HepG2 (cell line): ENCODE data around the gene KREMEN1. TPM values are rescaled to one million over a fixed set of nuclear protein-coding genes. Genes with fewer than 3 reads are reported as not detected.

Experiments
- CCDC6 ChIP-seq: sonication (generic); formaldehyde crosslinking; IDR thresholded peaks from 2 replicates; pipeline ENCODE4 v1.8.1; 2022; ENCODE audit warnings: mild to moderate bottlenecking, missing genetic modification reagents, moderate library complexity
- CHCHD3 ChIP-seq: sonication (generic); formaldehyde crosslinking; IDR thresholded peaks from 2 replicates; pipeline ENCODE4 v1.8.0; 2022; ENCODE audit warnings: mild to moderate bottlenecking, missing genetic modification reagents, moderate library complexity
- FOXO1 ChIP-seq: sonication (generic); formaldehyde crosslinking; IDR thresholded peaks from 2 replicates; pipeline ENCODE4 v1.4.0; 2020; ENCODE audit warnings: missing genetic modification reagents
- JUNB ChIP-seq: sonication (generic); formaldehyde crosslinking; IDR thresholded peaks from 2 replicates; pipeline ENCODE4 v1.8.0; 2022; ENCODE audit warnings: missing genetic modification reagents, mild to moderate bottlenecking, borderline replicate concordance
- KAT2B ChIP-seq: fragments of 150-350 bp; IDR thresholded peaks from 2 replicates; pipeline ENCODE4 v1.6.1; 2014; ENCODE audit warnings: low read depth, low read length, borderline replicate concordance
- MAFF ChIP-seq: IDR thresholded peaks from 2 replicates; pipeline ENCODE4 v1.6.1; 2011; ENCODE audit warnings: low read depth, low read length, improper control_type of control experiment
- MZF1 ChIP-seq: sonication (generic); formaldehyde crosslinking; IDR thresholded peaks from 2 replicates; pipeline ENCODE4 v1.8.1; 2023; ENCODE audit warnings: mild to moderate bottlenecking, missing genetic modification reagents, borderline replicate concordance
- POLR2G ChIP-seq: fragments of 200-400 bp; formaldehyde crosslinking; IDR thresholded peaks from 2 replicates; pipeline ENCODE4 v1.6.1; 2018; ENCODE audit warnings: mild to moderate bottlenecking, low read depth, low read length, moderate library complexity
- PRPF4 ChIP-seq: fragments of 200-400 bp; formaldehyde crosslinking; IDR thresholded peaks from 2 replicates; pipeline ENCODE4 v1.6.1; 2016; ENCODE audit warnings: low read length, low read depth; ENCODE audit not compliant: poor library complexity, severe bottlenecking
- SNAI1 ChIP-seq: sonication (generic); formaldehyde crosslinking; IDR thresholded peaks from 2 replicates; pipeline ENCODE4 v1.5.0; 2020; ENCODE audit warnings: mild to moderate bottlenecking, missing genetic modification reagents, borderline replicate concordance
- SNRNP70 ChIP-seq: fragments of 200-400 bp; formaldehyde crosslinking; IDR thresholded peaks from 2 replicates; pipeline ENCODE4 v1.6.1; 2017; ENCODE audit warnings: mild to moderate bottlenecking, low read depth, low read length, moderate library complexity
- SP2 ChIP-seq: sonication (generic); formaldehyde crosslinking; IDR thresholded peaks from 2 replicates; pipeline ENCODE4 v1.5.1; 2020; ENCODE audit warnings: mild to moderate bottlenecking, missing genetic modification reagents
- TAF15 ChIP-seq: fragments of 200-400 bp; formaldehyde crosslinking; IDR thresholded peaks from one replicate; pipeline ENCODE4 v1.6.1; 2018; ENCODE audit warnings: mild to moderate bottlenecking, low read depth, low read length; ENCODE audit not compliant: poor library complexity, severe bottlenecking
- TBX3 ChIP-seq: fragments of 450-650 bp; IDR thresholded peaks from 2 replicates; pipeline ENCODE4 v1.6.1; 2017; ENCODE audit warnings: antibody characterized with exemption, mild to moderate bottlenecking, inconsistent platforms, borderline replicate concordance
- ZBTB38 ChIP-seq: sonication (generic); formaldehyde crosslinking; IDR thresholded peaks from 2 replicates; pipeline ENCODE4 v1.5.1; 2020; ENCODE audit warnings: mild to moderate bottlenecking, missing genetic modification reagents
- ZNF264 ChIP-seq: sonication (generic); formaldehyde crosslinking; IDR thresholded peaks from 2 replicates; pipeline ENCODE4 v1.4.0; 2020; ENCODE audit warnings: missing genetic modification reagents
- ZNF337 ChIP-seq: sonication (generic); formaldehyde crosslinking; IDR thresholded peaks from 2 replicates; pipeline ENCODE4 v1.5.1; 2020; ENCODE audit warnings: missing genetic modification reagents, low read depth, mild to moderate bottlenecking, borderline replicate concordance
- ZNF343 ChIP-seq: sonication (generic); formaldehyde crosslinking; IDR thresholded peaks from 2 replicates; pipeline ENCODE4 v1.4.0; 2020; ENCODE audit warnings: mild to moderate bottlenecking, missing genetic modification reagents
- ZNF598 ChIP-seq: sonication (generic); formaldehyde crosslinking; IDR thresholded peaks from 2 replicates; pipeline ENCODE4 v1.5.1; 2020; ENCODE audit warnings: mild to moderate bottlenecking, missing genetic modification reagents, borderline replicate concordance
- polyA plus RNA-seq, 8 experiments: library from polyadenylated mRNA; depleted of rRNA in 3 of 8; stranded (reverse) in 7 of 8; unstranded in 1 of 8; fragments of >200 nt; fragmentation: Illumina TruSeq in 4 of 8; extraction: Trizol in 4 of 8; gene quantifications; 2 replicates each; pipeline versions ENCODE4 v1.2.1 to v1.2.3, GENCODE V29; 2011 to 2016; ENCODE audit warnings: low read depth in 4 of 8, missing spikeins in 1 of 8, mixed read lengths in 1 of 8; ENCODE audit not compliant: insufficient read depth in 1 of 8
- total RNA-seq, 5 experiments: library from RNA; depleted of rRNA; stranded (reverse); fragments of >200 nt; fragmentation: Illumina TruSeq; extraction: Trizol; gene quantifications; 2 replicates each; pipeline ENCODE4 v1.2.3, GENCODE V29; 2016; ENCODE audit warnings: low read depth in 1 of 5
- TF ChIP-seq, protein P1 (sequence below): sonication (generic); formaldehyde crosslinking; IDR thresholded peaks from 2 replicates; pipeline ENCODE4 v1.4.0; 2020; ENCODE audit warnings: missing genetic modification reagents
- TF ChIP-seq, protein P2 (sequence below): sonication (generic); formaldehyde crosslinking; IDR thresholded peaks from 2 replicates; pipeline ENCODE4 v1.5.0; 2020; ENCODE audit warnings: mild to moderate bottlenecking, missing genetic modification reagents
- TF ChIP-seq, protein P3 (sequence below): sonication (generic); formaldehyde crosslinking; IDR thresholded peaks from 2 replicates; pipeline ENCODE4 v1.5.0; 2020; ENCODE audit warnings: missing genetic modification reagents

Gene KREMEN1
- total and polyA plus RNA-seq, 2 of the 13 experiments (the other 11 are each of a cell fraction or from before 2014, with no cell fraction given) = 9.8 to 13.8 TPM

DNA sequence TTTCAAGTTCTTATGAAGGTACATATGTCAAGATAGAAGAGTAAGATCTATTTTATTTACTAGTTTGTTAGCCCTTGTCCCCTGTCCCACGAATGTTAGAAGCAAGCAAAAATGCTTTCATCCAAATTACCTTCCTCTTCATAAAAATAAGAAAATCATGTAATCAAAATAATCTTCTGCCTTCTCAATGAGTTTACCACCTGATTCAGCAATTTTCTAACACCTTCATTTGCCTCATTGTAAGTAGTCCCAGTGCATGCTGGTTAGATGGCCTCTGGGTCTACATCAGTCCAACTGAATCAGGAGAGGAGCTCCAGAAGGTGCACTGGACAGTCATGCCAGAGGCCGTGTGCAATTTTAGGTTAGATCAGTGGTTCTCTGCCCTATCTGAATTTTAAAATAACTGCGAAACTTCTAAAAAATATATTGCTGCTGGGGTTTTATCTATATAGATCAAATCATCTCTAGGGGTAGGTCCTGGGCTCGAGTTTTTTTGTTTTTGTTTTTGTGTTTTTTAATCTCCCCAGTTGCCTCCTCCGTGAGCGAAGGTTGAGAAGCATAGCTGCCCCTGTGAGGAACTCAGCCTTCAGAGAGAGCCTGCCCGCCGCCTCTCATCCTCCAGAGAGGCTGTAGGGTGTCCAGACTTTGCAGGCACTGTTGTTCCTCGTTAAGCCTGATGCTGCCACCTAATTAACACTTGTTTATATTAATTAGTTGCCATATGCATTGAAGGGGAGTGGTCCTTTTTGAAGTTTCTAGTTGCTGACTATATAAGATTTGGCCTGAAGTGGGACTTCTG is 43.4 kb upstream of the KREMEN1 start (continued):
- TF ChIP-seq SNAI1 (no peak), ZNF264 (CRISPR knock-in tag) (no peak), SNRNP70 (no peak), ZNF337 (CRISPR knock-in tag) (no peak), ZNF343 (CRISPR knock-in tag) (no peak), PRPF4 (no peak), TBX3 (peak; percentile 44; the same call in 1 of the 2 replicates), JUNB (CRISPR knock-in tag) (no peak), MAFF (peak; percentile 78), CCDC6 (CRISPR knock-in tag) (0 out of 2 replicates have a peak, but pooled peaks have one; percentile 6), MZF1 (CRISPR knock-in tag) (no peak), POLR2G (no peak), FOXO1 (no peak), ZNF598 (CRISPR knock-in tag) (no peak), TAF15 (no peak), ZBTB38 (CRISPR knock-in tag) (0 out of 2 replicates have a peak, but pooled peaks have one; percentile 13), KAT2B (no peak), CHCHD3 (CRISPR knock-in tag) (no peak), SP2 (no peak)
- TF ChIP-seq, protein P1, sequence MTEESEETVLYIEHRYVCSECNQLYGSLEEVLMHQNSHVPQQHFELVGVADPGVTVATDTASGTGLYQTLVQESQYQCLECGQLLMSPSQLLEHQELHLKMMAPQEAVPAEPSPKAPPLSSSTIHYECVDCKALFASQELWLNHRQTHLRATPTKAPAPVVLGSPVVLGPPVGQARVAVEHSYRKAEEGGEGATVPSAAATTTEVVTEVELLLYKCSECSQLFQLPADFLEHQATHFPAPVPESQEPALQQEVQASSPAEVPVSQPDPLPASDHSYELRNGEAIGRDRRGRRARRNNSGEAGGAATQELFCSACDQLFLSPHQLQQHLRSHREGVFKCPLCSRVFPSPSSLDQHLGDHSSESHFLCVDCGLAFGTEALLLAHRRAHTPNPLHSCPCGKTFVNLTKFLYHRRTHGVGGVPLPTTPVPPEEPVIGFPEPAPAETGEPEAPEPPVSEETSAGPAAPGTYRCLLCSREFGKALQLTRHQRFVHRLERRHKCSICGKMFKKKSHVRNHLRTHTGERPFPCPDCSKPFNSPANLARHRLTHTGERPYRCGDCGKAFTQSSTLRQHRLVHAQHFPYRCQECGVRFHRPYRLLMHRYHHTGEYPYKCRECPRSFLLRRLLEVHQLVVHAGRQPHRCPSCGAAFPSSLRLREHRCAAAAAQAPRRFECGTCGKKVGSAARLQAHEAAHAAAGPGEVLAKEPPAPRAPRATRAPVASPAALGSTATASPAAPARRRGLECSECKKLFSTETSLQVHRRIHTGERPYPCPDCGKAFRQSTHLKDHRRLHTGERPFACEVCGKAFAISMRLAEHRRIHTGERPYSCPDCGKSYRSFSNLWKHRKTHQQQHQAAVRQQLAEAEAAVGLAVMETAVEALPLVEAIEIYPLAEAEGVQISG (CRISPR knock-in tag) = no peak
- TF ChIP-seq, protein P2, sequence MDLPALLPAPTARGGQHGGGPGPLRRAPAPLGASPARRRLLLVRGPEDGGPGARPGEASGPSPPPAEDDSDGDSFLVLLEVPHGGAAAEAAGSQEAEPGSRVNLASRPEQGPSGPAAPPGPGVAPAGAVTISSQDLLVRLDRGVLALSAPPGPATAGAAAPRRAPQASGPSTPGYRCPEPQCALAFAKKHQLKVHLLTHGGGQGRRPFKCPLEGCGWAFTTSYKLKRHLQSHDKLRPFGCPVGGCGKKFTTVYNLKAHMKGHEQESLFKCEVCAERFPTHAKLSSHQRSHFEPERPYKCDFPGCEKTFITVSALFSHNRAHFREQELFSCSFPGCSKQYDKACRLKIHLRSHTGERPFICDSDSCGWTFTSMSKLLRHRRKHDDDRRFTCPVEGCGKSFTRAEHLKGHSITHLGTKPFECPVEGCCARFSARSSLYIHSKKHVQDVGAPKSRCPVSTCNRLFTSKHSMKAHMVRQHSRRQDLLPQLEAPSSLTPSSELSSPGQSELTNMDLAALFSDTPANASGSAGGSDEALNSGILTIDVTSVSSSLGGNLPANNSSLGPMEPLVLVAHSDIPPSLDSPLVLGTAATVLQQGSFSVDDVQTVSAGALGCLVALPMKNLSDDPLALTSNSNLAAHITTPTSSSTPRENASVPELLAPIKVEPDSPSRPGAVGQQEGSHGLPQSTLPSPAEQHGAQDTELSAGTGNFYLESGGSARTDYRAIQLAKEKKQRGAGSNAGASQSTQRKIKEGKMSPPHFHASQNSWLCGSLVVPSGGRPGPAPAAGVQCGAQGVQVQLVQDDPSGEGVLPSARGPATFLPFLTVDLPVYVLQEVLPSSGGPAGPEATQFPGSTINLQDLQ (CRISPR knock-in tag) = no peak
- TF ChIP-seq, protein P3, sequence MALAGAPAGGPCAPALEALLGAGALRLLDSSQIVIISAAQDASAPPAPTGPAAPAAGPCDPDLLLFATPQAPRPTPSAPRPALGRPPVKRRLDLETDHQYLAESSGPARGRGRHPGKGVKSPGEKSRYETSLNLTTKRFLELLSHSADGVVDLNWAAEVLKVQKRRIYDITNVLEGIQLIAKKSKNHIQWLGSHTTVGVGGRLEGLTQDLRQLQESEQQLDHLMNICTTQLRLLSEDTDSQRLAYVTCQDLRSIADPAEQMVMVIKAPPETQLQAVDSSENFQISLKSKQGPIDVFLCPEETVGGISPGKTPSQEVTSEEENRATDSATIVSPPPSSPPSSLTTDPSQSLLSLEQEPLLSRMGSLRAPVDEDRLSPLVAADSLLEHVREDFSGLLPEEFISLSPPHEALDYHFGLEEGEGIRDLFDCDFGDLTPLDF (CRISPR knock-in tag) = no peak
